HFF-Myc (cell line): ENCODE results near the gene DAD1.

Experiments used
- DNase-seq: peaks from one replicate; pipeline ENCODE4 v3.0.0-alpha.2; 2011; ENCODE audit warnings: low read depth; ENCODE audit errors: extremely low read depth
- H3K4me3 ChIP-seq: replicated peaks from 2 replicates; pipeline ENCODE4 v1.5.1; 2011; ENCODE audit warnings: low read depth, mild to moderate bottlenecking, control low read depth, low read length
- TF ChIP-seq, protein P1 (sequence below): IDR thresholded peaks from 2 replicates; pipeline ENCODE4 v1.5.1; 2012; ENCODE audit warnings: mild to moderate bottlenecking, low read depth, low read length, control low read depth; ENCODE audit errors: missing control alignments

Gene DAD1

GRCh38 chr14:22610931-22611330 lies 21.9 kb upstream of the DAD1 start:
- no peak overlapping the region for H3K4me3 ChIP-seq
- TF ChIP-seq, protein P1, sequence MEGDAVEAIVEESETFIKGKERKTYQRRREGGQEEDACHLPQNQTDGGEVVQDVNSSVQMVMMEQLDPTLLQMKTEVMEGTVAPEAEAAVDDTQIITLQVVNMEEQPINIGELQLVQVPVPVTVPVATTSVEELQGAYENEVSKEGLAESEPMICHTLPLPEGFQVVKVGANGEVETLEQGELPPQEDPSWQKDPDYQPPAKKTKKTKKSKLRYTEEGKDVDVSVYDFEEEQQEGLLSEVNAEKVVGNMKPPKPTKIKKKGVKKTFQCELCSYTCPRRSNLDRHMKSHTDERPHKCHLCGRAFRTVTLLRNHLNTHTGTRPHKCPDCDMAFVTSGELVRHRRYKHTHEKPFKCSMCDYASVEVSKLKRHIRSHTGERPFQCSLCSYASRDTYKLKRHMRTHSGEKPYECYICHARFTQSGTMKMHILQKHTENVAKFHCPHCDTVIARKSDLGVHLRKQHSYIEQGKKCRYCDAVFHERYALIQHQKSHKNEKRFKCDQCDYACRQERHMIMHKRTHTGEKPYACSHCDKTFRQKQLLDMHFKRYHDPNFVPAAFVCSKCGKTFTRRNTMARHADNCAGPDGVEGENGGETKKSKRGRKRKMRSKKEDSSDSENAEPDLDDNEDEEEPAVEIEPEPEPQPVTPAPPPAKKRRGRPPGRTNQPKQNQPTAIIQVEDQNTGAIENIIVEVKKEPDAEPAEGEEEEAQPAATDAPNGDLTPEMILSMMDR = no peak
- DNase-seq = no peak

DNA sequence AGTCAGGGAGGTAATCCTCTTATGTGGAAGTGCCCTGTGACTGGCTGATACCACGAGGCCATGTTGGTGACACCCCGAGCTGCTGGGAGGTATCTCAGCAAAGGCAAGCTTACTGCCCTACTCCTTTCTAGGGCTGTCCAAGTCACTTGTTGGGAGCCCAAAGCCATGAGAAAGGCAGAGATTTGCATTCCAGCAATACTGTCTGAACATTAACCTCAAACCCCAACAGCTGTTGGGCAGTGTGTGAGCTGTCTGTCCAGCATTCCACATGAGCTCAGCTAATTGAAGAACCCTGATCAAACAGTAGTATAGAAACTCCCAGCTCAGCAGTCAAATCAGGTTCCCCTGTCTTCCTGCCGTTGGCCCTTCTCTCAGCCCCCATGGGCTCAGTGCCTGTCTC lies 18.3 kb upstream of the DAD1 start:
- DNase-seq = no peak
- TF ChIP-seq, protein P1 = no peak

DNA sequence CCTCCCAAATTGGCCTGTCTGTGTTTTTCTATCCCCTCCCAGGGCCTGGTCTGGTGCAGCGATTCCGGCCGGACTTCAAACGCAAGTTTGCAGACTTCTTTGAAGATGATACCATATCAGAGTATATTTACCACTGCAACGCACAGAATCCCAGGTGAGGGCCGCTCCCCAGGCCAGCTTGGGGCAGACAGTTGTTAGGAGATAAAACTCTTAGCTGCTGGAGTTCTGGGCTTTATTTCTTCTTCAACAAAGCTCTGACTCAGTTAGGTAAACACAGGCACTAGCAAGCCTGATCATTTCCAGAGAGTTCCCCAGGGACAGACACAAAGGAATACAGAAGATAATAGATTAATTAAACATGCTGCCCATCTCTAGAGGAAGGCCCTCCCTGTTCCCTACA lies 17.4 kb upstream of the DAD1 start:
- TF ChIP-seq, protein P1 = no peak
- H3K4me3 ChIP-seq = no peak overlapping the region
- DNase-seq = no peak

More for the DNA sequence above, 18.3 kb upstream of the DAD1 start:
- no peak overlapping the region for H3K4me3 ChIP-seq

DNA sequence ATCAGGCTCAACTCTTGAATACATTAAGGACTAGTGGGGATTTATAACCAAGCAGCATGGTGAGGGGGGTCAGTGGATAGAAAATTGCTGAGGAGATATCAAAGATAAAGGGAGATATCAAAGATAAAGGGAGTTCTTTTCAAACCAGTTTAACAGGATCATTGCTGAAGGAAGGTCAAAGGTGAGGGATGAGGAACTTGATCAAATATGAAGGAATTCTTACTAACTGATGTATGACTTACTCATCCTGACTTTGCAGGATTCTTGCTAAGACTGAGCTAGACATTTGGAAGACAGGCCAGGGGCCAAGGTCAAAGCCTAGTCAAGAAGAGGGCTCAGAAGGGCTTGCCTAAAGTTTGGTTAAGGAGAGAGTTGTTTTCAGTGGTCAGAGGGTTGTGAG lies 13.8 kb upstream of the DAD1 start:
- H3K4me3 ChIP-seq = no peak overlapping the region
- no peak for DNase-seq
- TF ChIP-seq, protein P1 = no peak

DNA sequence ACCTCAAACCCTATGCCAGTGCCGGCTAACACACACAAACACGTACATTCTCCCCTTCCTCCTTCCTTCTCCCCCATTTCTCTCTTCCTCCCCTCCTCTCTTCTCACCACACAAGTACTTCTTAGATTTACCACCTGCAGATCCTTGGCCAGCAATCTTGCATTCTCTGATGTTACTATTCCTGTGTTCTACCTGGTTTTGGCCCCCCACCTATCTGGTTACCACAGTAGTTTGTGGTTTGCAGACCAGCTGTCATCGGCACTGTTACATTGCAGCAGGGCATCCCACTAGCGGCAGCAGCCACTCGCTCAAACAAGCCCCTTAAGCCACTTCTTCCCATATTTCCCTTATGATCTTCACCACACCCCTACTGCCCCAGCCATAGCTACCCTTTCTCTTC lies 13.0 kb upstream of the DAD1 start:
- TF ChIP-seq, protein P1 = no peak
- DNase-seq = no peak
- H3K4me3 ChIP-seq = no peak overlapping the region

DNA sequence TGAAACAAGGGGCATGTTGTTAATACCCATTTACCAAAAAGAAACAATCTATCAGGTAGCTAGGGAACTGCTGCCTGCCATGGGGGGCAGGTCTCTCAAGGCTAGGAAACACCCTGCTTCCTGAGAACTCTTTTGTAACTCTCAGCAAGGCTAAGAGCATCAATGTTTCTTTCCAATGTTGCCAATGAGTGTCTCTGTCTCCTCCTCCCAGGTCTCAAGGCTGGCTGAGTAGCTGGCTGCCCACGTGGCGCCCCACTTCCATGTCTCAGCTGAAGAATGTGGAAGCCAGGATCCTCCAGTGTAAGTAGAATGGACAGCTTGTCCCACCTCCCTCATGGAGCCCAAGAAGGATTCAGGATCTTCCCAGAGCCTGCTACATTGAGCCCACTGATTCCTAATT lies 12.4 kb upstream of the DAD1 start:
- DNase-seq = no peak
- TF ChIP-seq, protein P1 = no peak
- H3K4me3 ChIP-seq = no peak overlapping the region

DNA sequence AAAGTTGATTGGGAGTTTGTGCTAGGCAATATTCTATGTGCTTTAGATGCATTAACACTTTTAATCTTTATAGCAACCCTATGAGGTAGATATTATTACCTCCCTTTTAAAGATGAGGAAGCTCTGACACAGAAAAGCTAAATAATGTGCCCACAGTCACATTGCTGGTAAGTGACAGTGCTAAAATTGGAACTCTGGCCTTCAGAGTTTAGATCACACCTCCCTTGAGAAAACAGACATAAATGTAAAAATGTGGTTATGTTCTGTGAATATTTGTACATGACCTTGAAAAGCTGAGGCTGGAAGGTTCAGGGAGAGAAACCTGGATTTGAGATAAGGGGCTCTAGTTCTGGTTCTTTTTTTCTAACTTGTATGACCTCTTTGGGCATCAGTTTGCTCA lies 11.0 kb upstream of the DAD1 start:
- TF ChIP-seq, protein P1 = no peak
- no peak for DNase-seq
- H3K4me3 ChIP-seq = no peak overlapping the region
